ENCODE measurements around the gene FARP1. TPM values are rescaled to one million over a fixed set of nuclear protein-coding genes. Genes with fewer than 3 reads are reported as not detected.
A peak's percentile ranks its signal among the peaks of the same experiment; 100 is the strongest.

The FARP1 gene
- total RNA-seq, 4 donors from 2014 or later: 28.3 to 69.2 (median 36.4) TPM

DNA sequence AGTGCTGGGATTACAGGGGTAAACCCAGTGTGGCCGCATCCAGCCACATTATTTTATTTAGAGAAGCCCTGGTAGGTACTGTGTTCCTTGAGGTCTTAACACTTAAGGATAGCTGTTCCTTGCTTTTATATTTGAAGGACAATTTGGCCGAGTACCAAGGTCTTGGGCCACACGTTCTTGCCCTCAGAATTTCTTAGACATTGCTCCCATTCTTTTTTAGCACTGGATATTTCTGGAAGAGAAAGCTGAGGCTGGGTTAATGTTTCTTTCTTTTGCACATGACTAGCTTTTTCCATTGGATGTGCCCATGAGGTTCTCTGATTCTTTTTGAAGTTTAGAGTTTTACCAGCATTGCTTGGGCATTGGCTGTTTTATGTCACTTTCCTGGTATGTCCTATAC lies 39.7 kb downstream of the FARP1 start:
- H3K4me3 ChIP-seq: no peak overlapping the region
- peak; percentile 55 for ATAC-seq
- 39% methylated on average over 3 of the region's 3 CpGs; no CpG with 5 or more reads in 1 of the 2 donors for WGBS, 2 donors (ENCODE audit: low coverage in 1 of 2)
- H3K36me3 ChIP-seq: no peaks in the 10 kb centered on the region
- H3K27me3 ChIP-seq: no peaks in the 10 kb centered on the region
- peaks cover 0 to 29% (median 2%) of the 10 kb centered on the region in 3 donors for H3K4me1 ChIP-seq
- TF ChIP-seq POLR2AphosphoS5 (IDR thresholded peaks at IDR 0.05) (peak; percentile 67), CTCF (IDR thresholded peaks at IDR 0.05) (no peak)
- H3K27ac ChIP-seq: peak overlapping the region in 2 of 4 donors; percentile 64 to 65
- H3K9me3 ChIP-seq: no peaks in the 10 kb centered on the region

DNA sequence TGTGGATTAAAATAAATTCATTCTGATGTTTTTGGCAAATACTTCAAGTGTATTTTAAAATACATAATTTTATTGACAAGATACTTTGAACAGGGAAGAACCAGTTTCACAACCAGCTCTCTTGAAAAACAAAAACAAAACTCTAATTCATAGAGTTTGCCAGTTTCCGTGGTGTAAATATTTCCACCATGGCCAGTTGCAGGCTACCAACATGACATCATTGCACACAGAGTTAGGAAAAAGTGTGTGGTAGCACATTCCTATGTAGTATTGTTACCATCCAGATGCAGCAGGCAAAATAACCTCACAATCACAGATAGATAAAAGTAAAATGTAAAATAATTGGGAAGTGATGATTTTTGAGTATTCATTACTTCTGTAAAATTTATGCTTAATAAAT lies 41.9 kb downstream of the FARP1 start:
- Histone ChIP-seq H3K36me3 (no peaks in the 10 kb centered on the region), H3K4me3 (no peak overlapping the region), H3K27ac (peak overlapping the region in 1 of 4 donors; percentile 65), H3K9me3 (no peaks in the 10 kb centered on the region), H3K27me3 (no peaks in the 10 kb centered on the region), H3K4me1 (peaks cover 0 to 46% (median 2%) of the 10 kb centered on the region in 3 donors)
- no peak for TF ChIP-seq POLR2AphosphoS5 (IDR thresholded peaks at IDR 0.05)
- 50 to 68% methylated on average over 1 of the region's 1 CpG for WGBS, 2 donors (ENCODE audit: low coverage in 1 of 2)
- no peak for ATAC-seq

DNA sequence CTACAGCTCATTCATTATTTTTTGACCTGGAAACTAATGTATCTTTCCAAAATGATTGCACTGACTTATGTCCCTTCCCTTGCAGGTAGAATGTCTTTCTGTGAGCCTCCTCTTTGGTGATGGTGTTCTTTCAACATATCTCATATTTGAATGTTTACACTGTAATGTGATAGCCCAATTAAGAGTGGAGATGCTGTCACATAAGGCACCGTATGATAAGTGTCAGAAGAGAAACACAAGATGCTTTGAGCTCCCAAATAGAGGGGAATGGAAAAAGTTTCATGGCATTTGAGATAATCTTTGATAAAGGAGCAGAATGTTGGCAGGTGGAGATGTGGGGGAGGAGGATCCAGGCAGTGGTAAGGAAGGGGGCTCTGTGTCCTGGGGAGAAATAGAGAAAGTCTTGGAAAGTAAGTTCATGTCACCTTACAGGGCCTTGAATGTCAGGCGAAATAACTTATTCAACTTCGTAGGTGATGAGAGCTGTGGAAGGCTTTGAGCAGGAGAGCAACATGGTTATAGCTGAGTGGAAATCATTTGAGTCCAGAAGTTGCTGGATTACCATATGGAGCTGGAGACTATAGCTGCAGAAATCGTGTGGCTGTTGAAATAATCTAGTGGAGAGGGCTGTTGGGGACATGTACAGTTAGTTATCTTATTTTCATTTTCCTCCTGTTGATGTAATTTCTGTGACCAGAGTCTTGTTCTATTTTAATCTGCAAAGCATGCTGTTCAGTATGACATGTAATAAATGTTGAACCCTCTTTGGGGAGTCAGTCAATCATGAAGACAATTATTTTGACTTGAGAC lies 44.5 kb downstream of the FARP1 start:
- Histone ChIP-seq H3K4me1 (peaks cover 0 to 54% (median 2%) of the 10 kb centered on the region in 3 donors), H3K27me3 (no peaks in the 10 kb centered on the region), H3K9me3 (no peaks in the 10 kb centered on the region), H3K4me3 (no peak overlapping the region), H3K36me3 (no peaks in the 10 kb centered on the region), H3K27ac (peak overlapping the region in 3 of 4 donors; percentile 12 to 67 (median 63))
- 56 to 58% methylated on average over 3 to 4 of the region's 4 CpGs for WGBS, 2 donors (ENCODE audit: low coverage in 1 of 2)
- no peak for TF ChIP-seq POLR2AphosphoS5 (IDR thresholded peaks at IDR 0.05)
- TF ChIP-seq EP300 (IDR thresholded peaks at IDR 0.05): no peak
- no peak for TF ChIP-seq POLR2A (IDR thresholded peaks at IDR 0.05)
- TF ChIP-seq CTCF (IDR thresholded peaks at IDR 0.05): no peak
- ATAC-seq: no peak

- 71 to 80% methylated on average over 4 to 6 of the region's 7 CpGs for WGBS, 2 donors (ENCODE audit: low coverage in 1 of 2)
- no peaks in the 10 kb centered on the region for H3K9me3 ChIP-seq
- ATAC-seq: no peak
- peaks cover 0 to 48% (median 0%) of the 10 kb centered on the region in 3 donors for H3K4me1 ChIP-seq
- no peaks in the 10 kb centered on the region for H3K27me3 ChIP-seq
- H3K4me3 ChIP-seq: no peak overlapping the region
- peak overlapping the region in 3 of 4 donors; percentile 12 to 67 (median 63) for H3K27ac ChIP-seq
- no peaks in the 10 kb centered on the region for H3K36me3 ChIP-seq
- no peak for TF ChIP-seq POLR2AphosphoS5 (IDR thresholded peaks at IDR 0.05)
- no peak for TF ChIP-seq EP300 (IDR thresholded peaks at IDR 0.05)
- no peak for TF ChIP-seq CTCF (IDR thresholded peaks at IDR 0.05)
- TF ChIP-seq POLR2A (IDR thresholded peaks at IDR 0.05): no peak
Observed at GRCh38 chr13:98187965-98188261, 45.0 kb downstream of the FARP1 start.

GRCh38 chr13:98188544-98189166 lies 45.8 kb downstream of the FARP1 start:
- Histone ChIP-seq H3K4me3 (no peak overlapping the region), H3K4me1 (peaks cover 0 to 41% (median 0%) of the 10 kb centered on the region in 3 donors), H3K27ac (peak overlapping the region in 2 of 4 donors; percentile 63 to 67), H3K27me3 (no peaks in the 10 kb centered on the region), H3K36me3 (no peaks in the 10 kb centered on the region), H3K9me3 (no peaks in the 10 kb centered on the region)
- WGBS, 2 donors (ENCODE audit: low coverage in 1 of 2): 98 to 100% methylated on average over 1 to 9 of the region's 14 CpGs
- TF ChIP-seq EP300 (IDR thresholded peaks at IDR 0.05): no peak
- TF ChIP-seq POLR2A (IDR thresholded peaks at IDR 0.05): no peak
- no peak for TF ChIP-seq POLR2AphosphoS5 (IDR thresholded peaks at IDR 0.05)
- TF ChIP-seq CTCF (IDR thresholded peaks at IDR 0.05): no peak
- peak; percentile 28 for ATAC-seq

Measured in gastroesophageal sphincter (tissue), 4 donors.